ENCODE results near the gene UNC5C. TPM values are rescaled to one million over a fixed set of nuclear protein-coding genes. Genes with fewer than 3 reads are reported as not detected.

UNC5C gene
- total RNA-seq, 3 donors from 2014 or later (not counting 1 experiment from before 2014, with no cell fraction given), result not detected

- no peaks in the 10 kb centered on the region for H3K27me3 ChIP-seq (ENCODE audit: control insufficient read depth, insufficient read depth, low read length)
- no peak overlapping the region for H3K27ac ChIP-seq (ENCODE audit: low read length)
- no peaks in the 10 kb centered on the region for H3K4me1 ChIP-seq (ENCODE audit: control insufficient read depth, insufficient read depth, low read length)
- DNase-seq (no peak), ATAC-seq (no peak)
- Mint-ChIP-seq H3K27ac (no peak overlapping the region), H3K4me3 (no peak overlapping the region), H3K36me3 (no peaks in the 10 kb centered on the region), H3K27me3 (ENCODE audit: low read depth in 2 of 2) (no peaks in the 10 kb centered on the region), H3K9me3 (peaks cover 2% of the 10 kb centered on the region in 2 donors), H3K4me1 (no peaks in the 10 kb centered on the region)
- no peak overlapping the region for H3K4me3 ChIP-seq (ENCODE audit: low read length)
- TF ChIP-seq CTCF (IDR thresholded peaks at IDR 0.05), result no peak
- WGBS (ENCODE audit: insufficient coverage), result 85% methylated on average over 3 of the region's 3 CpGs
- no peaks in the 10 kb centered on the region for H3K36me3 ChIP-seq (ENCODE audit: control insufficient read depth, insufficient read depth, low read length)
- no peaks in the 10 kb centered on the region for H3K9me3 ChIP-seq (ENCODE audit: control insufficient read depth, insufficient read depth, low read length)
- intact Hi-C loops (cut with micrococcal nuclease), result no loop called here
Measured at GRCh38 chr4:95466791-95467190, 82.0 kb downstream of the UNC5C start.

- ATAC-seq, result no peak
Measured at GRCh38 chr4:95465010-95465409, 83.8 kb downstream of the UNC5C start.

GRCh38 chr4:95462921-95463320 lies 85.9 kb downstream of the UNC5C start:
- Histone ChIP-seq H3K36me3 (ENCODE audit: control insufficient read depth, insufficient read depth, low read length) (no peaks in the 10 kb centered on the region), H3K9me3 (ENCODE audit: control insufficient read depth, insufficient read depth, low read length) (no peaks in the 10 kb centered on the region), H3K4me1 (ENCODE audit: control insufficient read depth, insufficient read depth, low read length) (no peaks in the 10 kb centered on the region), H3K4me3 (ENCODE audit: low read length) (no peak overlapping the region), H3K27ac (ENCODE audit: low read length) (no peak overlapping the region), H3K27me3 (ENCODE audit: control insufficient read depth, insufficient read depth, low read length) (no peaks in the 10 kb centered on the region)
- 83% methylated on average over 8 of the region's 8 CpGs for WGBS (ENCODE audit: insufficient coverage)
- no peaks in the 10 kb centered on the region for H3K27me3 Mint-ChIP-seq (ENCODE audit: low read depth in 2 of 2)
- no peak overlapping the region for H3K4me3 Mint-ChIP-seq
- intact Hi-C loops (cut with micrococcal nuclease), result no loop called here
- TF ChIP-seq CTCF (IDR thresholded peaks at IDR 0.05), result no peak
- peaks cover 2% of the 10 kb centered on the region in 2 donors for H3K9me3 Mint-ChIP-seq
- H3K27ac Mint-ChIP-seq, result no peak overlapping the region
- ATAC-seq, result no peak
- no peak for DNase-seq
- H3K36me3 Mint-ChIP-seq, result no peaks in the 10 kb centered on the region
- no peaks in the 10 kb centered on the region for H3K4me1 Mint-ChIP-seq

More at GRCh38 chr4:95465010-95465409, 83.8 kb downstream of the UNC5C start:
- DNase-seq, result no peak
- no peak overlapping the region for H3K4me3 ChIP-seq (ENCODE audit: low read length)
- H3K9me3 ChIP-seq (ENCODE audit: control insufficient read depth, insufficient read depth, low read length), result no peaks in the 10 kb centered on the region
- H3K27ac Mint-ChIP-seq, result no peak overlapping the region
- H3K27me3 ChIP-seq (ENCODE audit: control insufficient read depth, insufficient read depth, low read length), result no peaks in the 10 kb centered on the region
- 84% methylated on average over 6 of the region's 6 CpGs for WGBS (ENCODE audit: insufficient coverage)
- TF ChIP-seq CTCF (IDR thresholded peaks at IDR 0.05), result no peak
- no peak overlapping the region for H3K4me3 Mint-ChIP-seq
- no peaks in the 10 kb centered on the region for H3K36me3 Mint-ChIP-seq
- H3K36me3 ChIP-seq (ENCODE audit: control insufficient read depth, insufficient read depth, low read length), result no peaks in the 10 kb centered on the region
- intact Hi-C loops (cut with micrococcal nuclease), result no loop called here
- peaks cover 2% of the 10 kb centered on the region in 2 donors for H3K9me3 Mint-ChIP-seq
- no peaks in the 10 kb centered on the region for H3K4me1 Mint-ChIP-seq
- no peak overlapping the region for H3K27ac ChIP-seq (ENCODE audit: low read length)
- H3K27me3 Mint-ChIP-seq (ENCODE audit: low read depth in 2 of 2), result no peaks in the 10 kb centered on the region
- no peaks in the 10 kb centered on the region for H3K4me1 ChIP-seq (ENCODE audit: control insufficient read depth, insufficient read depth, low read length)

GRCh38 chr4:95457353-95457752 lies 91.4 kb downstream of the UNC5C start:
- Mint-ChIP-seq H3K36me3 (no peaks in the 10 kb centered on the region), H3K27me3 (ENCODE audit: low read depth in 2 of 2) (peaks cover 0 to under 1% of the 10 kb centered on the region in 2 donors), H3K4me1 (no peaks in the 10 kb centered on the region), H3K9me3 (peaks cover 0 to 4% of the 10 kb centered on the region in 2 donors), H3K27ac (no peak overlapping the region), H3K4me3 (no peak overlapping the region)
- H3K27ac ChIP-seq (ENCODE audit: low read length), result no peak overlapping the region
- DNase-seq (no peak), ATAC-seq (no peak)
- no peaks in the 10 kb centered on the region for H3K36me3 ChIP-seq (ENCODE audit: control insufficient read depth, insufficient read depth, low read length)
- no peak for TF ChIP-seq CTCF (IDR thresholded peaks at IDR 0.05)
- intact Hi-C loops (cut with micrococcal nuclease), result no loop called here
- H3K4me1 ChIP-seq (ENCODE audit: control insufficient read depth, insufficient read depth, low read length), result no peaks in the 10 kb centered on the region
- 98% methylated on average over 4 of the region's 4 CpGs for WGBS (ENCODE audit: insufficient coverage)
- H3K4me3 ChIP-seq (ENCODE audit: low read length), result no peak overlapping the region
- no peaks in the 10 kb centered on the region for H3K27me3 ChIP-seq (ENCODE audit: control insufficient read depth, insufficient read depth, low read length)
- H3K9me3 ChIP-seq (ENCODE audit: control insufficient read depth, insufficient read depth, low read length), result no peaks in the 10 kb centered on the region
